Islet of Langerhans (tissue), 1 donor: Measurements from ENCODE around the gene SPANXN3.
"Not testable (repeated sequence)": the region's sequence is repeated elsewhere in the genome, so short reads cannot be mapped to it uniquely, and the experiment has no call there.

Experiments
- FAIRE-seq: peaks from one replicate; lab custom pipeline; 2011; peaks lifted over from hg19 to GRCh38; lab: Jason Lieb, UNC

SPANXN3 gene

GRCh38 chrX:143517375-143517774, at the start of gene SPANXN3:
Gene SPANXN3 (minus strand): TSS chrX:143517475. CDS start chrX:143517391, 84 bp downstream.
- not testable (repeated sequence) for FAIRE-seq

- FAIRE-seq = no peak
Observed at GRCh38 chrX:143536176-143536575, 18.9 kb upstream of the SPANXN3 start.

- FAIRE-seq = not testable (repeated sequence)
Observed at GRCh38 chrX:143502196-143502595, 15.1 kb downstream of the SPANXN3 start.

- FAIRE-seq = no peak
Observed at GRCh38 chrX:143500751-143501150, 16.5 kb downstream of the SPANXN3 start.

- no peak for FAIRE-seq
Observed at GRCh38 chrX:143486105-143486504, 31.2 kb downstream of the SPANXN3 start.

GRCh38 chrX:143476751-143477150, 40.5 kb downstream of the SPANXN3 start:
- FAIRE-seq = no peak

GRCh38 chrX:143472347-143472938, 44.8 kb downstream of the SPANXN3 start:
- FAIRE-seq = no peak

- FAIRE-seq = no peak
Observed at GRCh38 chrX:143466130-143466529, 51.1 kb downstream of the SPANXN3 start.

GRCh38 chrX:143462696-143463095, 54.6 kb downstream of the SPANXN3 start:
- no peak for FAIRE-seq

- FAIRE-seq = no peak
Observed at GRCh38 chrX:143461606-143462005, 55.7 kb downstream of the SPANXN3 start.
